ENCODE results near the gene MVB12B.

- TF ChIP-seq EZH2 (IDR thresholded peaks at IDR 0.05) = no peak
- TF ChIP-seq POLR2AphosphoS5 (IDR thresholded peaks at IDR 0.05; ENCODE audit: borderline replicate concordance, low read depth, low read length) = no peak
- TF ChIP-seq FOXP2 (optimal IDR thresholded peaks at IDR 0.05; ENCODE audit: control extremely low read depth, extremely low read length, insufficient read depth) = no peak
Observed at GRCh38 chr9:126411225-126411947, 84.8 kb downstream of the MVB12B start.
